SK-N-MC (cell line): ENCODE data around the gene MYORG.
"Not testable (repeated sequence)": the region's sequence is repeated elsewhere in the genome, so short reads cannot be mapped to it uniquely, and the experiment has no call there.

ENCODE experiments used
- DNase-seq: peaks from one replicate; pipeline ENCODE4 v3.0.0-alpha.2; 2011; ENCODE audit warnings: low read depth, low spot score
- H3K27ac ChIP-seq: fragments of 200-600 bp; sonication (generic); 2 replicates; pipeline ENCODE4 v1.5.1; 2016; ENCODE audit warnings: mixed run types
- H3K36me3 ChIP-seq: fragments of 200-600 bp; sonication (generic); 2 replicates; pipeline ENCODE4 v1.6.1; 2017; ENCODE audit warnings: antibody characterized with exemption, low read length, mixed read lengths; ENCODE audit not compliant: insufficient read depth
- H3K4me3 ChIP-seq: fragments of 200-600 bp; sonication (generic); 2 replicates; pipeline ENCODE4 v1.5.1; 2016
- H3K9ac ChIP-seq: fragments of 200-600 bp; sonication (generic); 2 replicates; pipeline ENCODE4 v1.8.0; 2017; ENCODE audit warnings: mixed run types, mixed read lengths; ENCODE audit not compliant: insufficient read length
- H3K9me3 ChIP-seq: fragments of 200-600 bp; sonication (generic); 2 replicates; pipeline ENCODE4 v1.6.1; 2017; ENCODE audit warnings: low read depth, mild to moderate bottlenecking, antibody characterized with exemption, low read length, moderate library complexity, mixed read lengths
- EZH2 ChIP-seq: fragments of 200-600 bp; sonication (generic); IDR thresholded peaks from one replicate; pipeline ENCODE4 v1.6.1; 2017; ENCODE audit warnings: antibody characterized with exemption
- FOXP2 ChIP-seq: optimal IDR thresholded peaks from 2 replicates; pipeline ENCODE3; 2011; ENCODE audit warnings: mild to moderate bottlenecking, moderate library complexity; ENCODE audit not compliant: insufficient read depth; ENCODE audit errors: extremely low read length, control extremely low read depth
- POLR2AphosphoS5 ChIP-seq: IDR thresholded peaks from 2 replicates; pipeline ENCODE4 v1.6.1; 2012; ENCODE audit warnings: mild to moderate bottlenecking, low read depth, low read length, borderline replicate concordance

The MYORG gene

DNA sequence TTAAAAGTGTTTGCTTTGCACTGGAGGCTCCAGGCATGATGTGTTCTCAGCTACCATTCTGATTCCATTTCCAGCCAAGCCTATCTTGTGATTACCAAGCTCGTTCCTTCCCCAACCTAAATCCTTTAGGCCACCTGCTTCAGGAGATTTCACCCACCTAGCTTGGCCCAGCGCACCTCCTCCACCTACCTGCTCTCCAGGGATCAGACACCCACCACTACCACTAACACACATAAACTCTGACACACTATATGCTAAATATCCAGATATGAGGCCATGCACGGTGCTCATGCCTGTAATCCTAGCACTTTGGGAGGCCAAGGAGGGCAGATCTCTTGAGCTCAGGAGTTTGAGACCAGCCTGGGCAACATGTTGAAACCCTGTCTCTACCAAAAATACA is 2.4 kb downstream of the MYORG start:
- Histone ChIP-seq H3K4me3 (no peak overlapping the region), H3K27ac (no peak overlapping the region), H3K9me3 (no peaks in the 10 kb centered on the region), H3K36me3 (no peaks in the 10 kb centered on the region), H3K9ac (no peak overlapping the region)
- DNase-seq = no peak
- no peak for TF ChIP-seq POLR2AphosphoS5
- TF ChIP-seq FOXP2 = no peak
- no peak for TF ChIP-seq EZH2

DNA sequence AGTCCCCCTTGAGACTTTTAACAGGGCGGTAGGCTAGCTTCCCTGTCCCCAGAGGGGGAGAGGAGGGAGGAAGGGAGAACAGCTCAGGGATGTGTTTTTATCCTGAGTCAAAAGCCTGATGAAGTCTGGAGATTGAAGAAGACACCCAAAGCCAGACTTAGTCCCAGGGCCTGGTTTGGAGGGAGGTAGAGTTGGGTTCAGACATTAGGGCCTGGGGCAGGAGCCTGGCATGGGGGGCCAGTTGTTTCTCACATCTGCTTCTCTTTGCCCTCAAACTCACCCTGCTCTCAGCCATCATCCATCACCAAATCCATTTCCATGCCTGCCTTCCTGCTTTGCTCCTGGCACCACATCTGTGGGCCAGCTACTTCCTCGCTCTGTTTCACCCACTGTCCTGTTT is 2.9 kb downstream of the MYORG start:
- H3K27ac ChIP-seq = no peak overlapping the region
- no peak for TF ChIP-seq POLR2AphosphoS5
- TF ChIP-seq EZH2 = no peak
- TF ChIP-seq FOXP2 = no peak
- no peak overlapping the region for H3K4me3 ChIP-seq
- no peaks in the 10 kb centered on the region for H3K9me3 ChIP-seq
- H3K9ac ChIP-seq = no peak overlapping the region
- DNase-seq = no peak
- H3K36me3 ChIP-seq = no peaks in the 10 kb centered on the region

DNA sequence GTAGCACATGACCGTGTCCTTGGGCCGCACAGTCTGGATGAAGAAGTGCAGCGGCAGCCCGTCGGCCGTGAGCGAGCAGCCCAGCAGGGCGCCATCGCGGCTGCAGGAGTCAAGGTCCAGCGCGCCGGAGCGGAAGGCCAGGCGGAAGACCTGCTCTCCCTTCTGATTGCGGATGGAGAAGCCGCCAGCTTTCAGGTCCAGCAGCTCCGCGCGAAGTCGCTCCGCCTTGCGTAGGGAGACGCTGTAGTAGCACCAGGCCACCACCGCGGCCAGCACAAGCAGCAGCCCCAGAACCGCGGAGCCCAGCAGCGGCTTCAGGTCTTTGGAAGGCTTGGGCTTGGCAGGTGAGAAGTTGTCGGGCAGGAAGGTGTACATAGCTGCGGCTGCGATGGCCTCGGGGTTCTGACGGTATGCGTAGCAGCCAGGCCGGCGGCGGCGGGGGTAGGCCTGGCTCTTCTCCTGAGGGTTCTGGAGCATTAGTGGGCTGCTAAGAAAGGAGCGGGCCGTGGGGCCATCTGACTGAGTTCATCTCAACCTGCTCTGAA is 4.2 kb downstream of the MYORG start:
- Histone ChIP-seq H3K9ac (no peak overlapping the region), H3K27ac (no peak overlapping the region), H3K4me3 (no peak overlapping the region), H3K36me3 (no peaks in the 10 kb centered on the region), H3K9me3 (no peaks in the 10 kb centered on the region)
- TF ChIP-seq EZH2 = no peak
- TF ChIP-seq POLR2AphosphoS5 = no peak
- TF ChIP-seq FOXP2 = no peak
- DNase-seq = no peak

DNA sequence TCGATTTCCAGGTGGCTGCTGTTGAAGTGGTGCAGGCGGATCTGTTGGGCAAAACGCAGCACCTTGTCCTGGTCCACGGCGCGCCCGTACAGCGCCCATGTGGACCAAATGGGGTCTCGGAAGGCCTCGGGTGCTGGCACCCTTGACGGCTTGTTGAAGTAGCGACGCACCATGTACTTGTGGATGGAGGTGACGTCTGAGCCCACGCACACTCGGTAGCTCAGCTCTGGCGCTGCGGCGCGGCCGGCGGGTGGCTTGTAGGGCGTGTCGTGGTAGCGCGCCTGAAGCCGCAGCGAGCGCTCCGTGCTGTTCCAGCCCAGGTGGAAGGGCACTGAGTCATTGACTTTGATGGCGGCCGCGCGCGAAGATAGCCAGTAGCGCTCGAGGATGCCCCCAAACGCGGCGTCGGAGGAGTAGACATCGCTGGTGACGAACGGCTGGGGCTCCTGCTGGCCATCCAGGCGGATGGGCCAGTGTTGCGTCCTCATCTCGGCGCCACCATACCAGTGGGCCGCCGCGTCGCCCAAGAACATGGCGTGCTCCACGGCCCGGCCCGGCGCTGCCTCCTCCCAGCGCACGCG is 4.7 kb downstream of the MYORG start:
- no peak for DNase-seq
- TF ChIP-seq POLR2AphosphoS5 (no peak), FOXP2 (no peak), EZH2 (no peak)
- H3K36me3 ChIP-seq = no peaks in the 10 kb centered on the region
- H3K4me3 ChIP-seq = no peak overlapping the region
- no peaks in the 10 kb centered on the region for H3K9me3 ChIP-seq
- no peak overlapping the region for H3K27ac ChIP-seq
- no peak overlapping the region for H3K9ac ChIP-seq

DNA sequence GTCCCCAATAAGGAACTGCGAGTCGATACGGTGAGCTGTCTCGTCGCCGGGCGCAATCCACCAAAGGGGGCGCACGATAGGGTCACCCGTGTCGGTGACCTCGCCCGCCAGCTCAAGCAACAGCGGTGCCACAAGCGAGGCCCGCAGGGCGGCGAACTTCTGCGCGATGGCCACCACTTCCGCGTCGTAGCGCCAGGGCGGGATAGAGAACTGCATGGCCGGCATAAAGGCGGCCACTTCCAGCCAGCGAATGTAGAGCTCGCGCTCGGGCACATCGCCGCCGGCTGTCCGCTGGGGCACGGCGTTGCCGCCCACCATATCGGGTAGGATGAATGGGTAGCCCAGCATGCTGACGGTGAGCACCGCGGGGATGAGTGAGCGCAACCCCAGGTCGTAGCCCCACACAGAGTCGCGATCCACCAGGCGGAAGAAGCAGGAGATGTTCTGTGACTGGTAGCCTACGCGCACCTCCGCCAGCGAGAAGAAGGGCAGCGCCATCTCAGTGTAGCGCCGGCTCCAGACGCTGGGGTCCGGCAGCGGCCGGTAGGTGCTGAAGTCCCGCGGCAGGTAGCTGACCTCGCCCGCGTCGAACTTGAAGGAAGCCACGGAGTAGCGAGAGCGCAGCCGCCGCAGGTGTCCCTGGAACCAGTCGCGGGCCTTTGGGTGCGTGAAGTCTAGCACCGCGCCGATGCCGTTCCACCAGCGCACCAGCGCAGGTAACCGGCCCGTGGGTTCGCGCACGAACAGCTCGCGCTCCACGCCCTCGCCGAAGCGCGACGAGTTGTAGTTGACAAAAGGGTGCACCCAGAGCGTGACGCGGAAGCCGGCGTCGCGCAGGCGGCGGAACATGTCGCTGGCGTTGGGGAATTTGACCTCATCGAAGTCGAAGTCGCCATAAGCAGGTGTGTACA is 5.5 kb downstream of the MYORG start:
- H3K9me3 ChIP-seq = no peaks in the 10 kb centered on the region
- TF ChIP-seq POLR2AphosphoS5 (no peak), FOXP2 (no peak), EZH2 (no peak)
- DNase-seq = no peak
- no peak overlapping the region for H3K4me3 ChIP-seq
- H3K27ac ChIP-seq = no peak overlapping the region
- H3K36me3 ChIP-seq = no peaks in the 10 kb centered on the region
- H3K9ac ChIP-seq = no peak overlapping the region

DNA sequence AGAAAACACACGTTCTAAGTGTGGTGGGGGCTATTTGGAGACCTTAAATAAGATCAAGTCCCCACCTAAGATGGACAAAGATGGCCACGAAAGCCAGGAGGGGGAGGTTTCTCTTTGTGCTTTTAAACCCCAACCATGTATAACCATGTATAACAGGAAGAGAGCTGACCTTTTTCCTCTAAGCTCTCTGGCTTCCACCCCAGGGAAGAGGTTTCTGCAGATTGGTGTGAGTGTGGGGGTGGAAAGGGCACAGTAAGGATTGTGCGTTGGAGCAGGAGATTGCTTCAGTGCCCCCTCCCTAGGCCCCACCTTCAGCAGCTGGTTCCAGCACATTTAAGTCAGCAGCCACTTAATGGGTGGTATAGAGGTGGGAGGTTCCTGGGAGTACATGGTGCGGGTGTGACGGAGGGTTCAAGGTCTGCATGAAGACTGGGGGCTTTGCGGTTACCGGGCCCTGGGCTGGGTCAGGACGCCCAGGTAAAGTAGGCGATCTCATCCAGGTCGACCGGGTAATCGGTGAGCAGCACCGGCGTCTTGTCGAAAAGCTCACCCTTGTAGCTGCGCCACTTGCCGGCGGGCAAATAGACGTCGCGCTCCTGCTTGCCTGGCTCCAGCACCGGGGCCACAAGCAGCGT is 6.2 kb downstream of the MYORG start:
- Histone ChIP-seq H3K27ac (no peak overlapping the region), H3K9me3 (no peaks in the 10 kb centered on the region), H3K4me3 (no peak overlapping the region), H3K36me3 (no peaks in the 10 kb centered on the region), H3K9ac (no peak overlapping the region)
- TF ChIP-seq FOXP2 = no peak
- TF ChIP-seq EZH2 = no peak
- TF ChIP-seq POLR2AphosphoS5 = no peak
- no peak for DNase-seq

DNA sequence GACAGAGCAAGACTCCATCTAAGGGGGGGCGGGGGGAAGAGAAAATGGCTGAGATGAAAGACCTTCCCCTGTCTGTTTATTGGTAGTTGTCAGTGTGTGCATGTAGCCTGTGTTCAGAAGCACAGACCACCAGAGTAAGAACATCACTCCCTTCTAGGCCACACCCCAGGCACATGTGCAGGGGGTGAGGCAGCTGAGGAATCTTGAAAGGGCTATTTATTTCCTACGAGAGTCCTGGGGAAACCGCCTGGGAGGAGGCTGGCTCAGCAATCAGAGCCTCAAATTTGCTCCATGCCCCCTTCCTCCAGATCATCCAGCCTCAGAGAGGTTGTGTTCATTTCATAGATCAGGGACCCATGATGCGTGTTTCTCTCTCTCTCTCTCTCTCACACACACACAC is 7.1 kb downstream of the MYORG start:
- no peak for DNase-seq
- no peak overlapping the region for H3K4me3 ChIP-seq
- H3K27ac ChIP-seq = no peak overlapping the region
- no peaks in the 10 kb centered on the region for H3K9me3 ChIP-seq
- no peak overlapping the region for H3K9ac ChIP-seq
- TF ChIP-seq FOXP2 (no peak), EZH2 (no peak), POLR2AphosphoS5 (no peak)
- H3K36me3 ChIP-seq = no peaks in the 10 kb centered on the region

DNA sequence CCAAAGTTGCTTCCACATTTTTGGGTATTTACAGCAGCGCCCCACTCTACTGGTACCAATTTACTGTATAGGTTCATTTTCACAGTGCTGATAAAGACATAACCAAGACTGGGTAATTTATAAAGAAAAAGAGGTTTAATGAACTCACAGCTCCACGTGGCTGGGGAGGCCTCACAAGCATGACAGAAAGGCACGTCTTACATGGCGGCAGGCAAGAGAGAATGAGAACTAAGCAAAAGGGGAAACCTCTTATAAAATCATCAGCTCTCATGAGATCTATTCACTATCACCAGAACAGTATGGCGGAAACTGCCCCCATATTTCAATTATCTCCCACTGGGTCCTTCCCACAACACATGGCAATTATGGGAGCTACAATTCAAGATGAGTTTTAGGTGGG is 7.9 kb downstream of the MYORG start:
- not testable (repeated sequence) for H3K36me3 ChIP-seq, H3K27ac ChIP-seq, H3K4me3 ChIP-seq, DNase-seq, H3K9ac ChIP-seq, H3K9me3 ChIP-seq

DNA sequence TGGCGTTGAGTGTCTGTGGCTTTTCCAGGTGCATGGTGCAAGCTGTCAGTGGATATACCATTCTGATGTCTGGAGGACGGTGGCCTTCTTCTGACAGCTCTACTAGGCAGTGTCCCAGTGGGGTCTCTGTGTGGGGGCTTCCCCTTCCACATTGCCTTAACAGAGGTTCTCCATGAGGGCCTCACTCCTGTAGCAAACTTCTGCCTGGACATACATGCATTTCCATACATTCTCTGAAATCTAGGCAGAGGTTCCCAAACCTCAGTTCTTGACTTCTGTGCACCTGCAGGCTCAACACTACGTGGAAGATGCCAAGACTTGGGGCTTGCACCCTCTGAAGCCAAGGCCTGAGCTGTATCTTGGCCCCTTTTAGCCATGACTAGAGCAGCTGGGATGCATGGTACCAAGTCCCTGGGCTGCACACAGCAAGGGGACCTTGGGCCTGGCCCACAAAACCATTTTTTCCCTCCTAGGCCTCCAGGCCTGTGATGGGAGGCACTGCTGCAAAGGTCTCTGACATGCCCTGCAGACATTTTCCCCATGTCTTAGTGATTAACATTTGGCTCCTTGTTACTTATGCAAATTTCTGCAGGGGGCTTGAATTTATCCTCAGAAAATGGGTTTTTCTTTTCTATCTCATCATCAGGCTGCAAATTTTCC is 8.8 kb downstream of the MYORG start:
- not testable (repeated sequence) for H3K9ac ChIP-seq, H3K27ac ChIP-seq, H3K9me3 ChIP-seq, DNase-seq, H3K36me3 ChIP-seq, H3K4me3 ChIP-seq
